HepG2 (cell line): ENCODE data around the gene FAM222B. TPM values are rescaled to one million over a fixed set of nuclear protein-coding genes. Genes with fewer than 3 reads are reported as not detected.
A peak's percentile ranks its signal among the peaks of the same experiment; 100 is the strongest.

Experiments
- CCDC6 ChIP-seq: sonication (generic); formaldehyde crosslinking; IDR thresholded peaks from 2 replicates; pipeline ENCODE4 v1.8.1; 2022; ENCODE audit warnings: mild to moderate bottlenecking, missing genetic modification reagents, moderate library complexity
- CHD4 ChIP-seq: fragments of 200-600 bp; sonication (generic); IDR thresholded peaks from 2 replicates; pipeline ENCODE4 v1.7.0; 2017; ENCODE audit warnings: mild to moderate bottlenecking, low read length, borderline replicate concordance
- EZH2 ChIP-seq: conservative IDR thresholded peaks from 2 replicates; pipeline ENCODE4 v1.6.1; 2012; ENCODE audit warnings: mild to moderate bottlenecking, low read depth, low read length, moderate library complexity
- FOXK2 ChIP-seq: fragments of 450-650 bp; IDR thresholded peaks from 2 replicates; pipeline ENCODE4 v1.6.1; 2016
- MYNN ChIP-seq: sonication (generic); formaldehyde crosslinking; IDR thresholded peaks from 2 replicates; pipeline ENCODE4 v1.4.0; 2020; ENCODE audit warnings: mild to moderate bottlenecking, low read depth, missing genetic modification reagents
- NFE2 ChIP-seq: sonication (generic); formaldehyde crosslinking; IDR thresholded peaks from 2 replicates; pipeline ENCODE4 v1.4.0; 2020; ENCODE audit warnings: missing genetic modification reagents
- PRPF4 ChIP-seq: fragments of 200-400 bp; formaldehyde crosslinking; IDR thresholded peaks from 2 replicates; pipeline ENCODE4 v1.6.1; 2016; ENCODE audit warnings: low read length, low read depth; ENCODE audit not compliant: poor library complexity, severe bottlenecking
- SRSF4 ChIP-seq: fragments of 200-400 bp; formaldehyde crosslinking; IDR thresholded peaks from one replicate; pipeline ENCODE4 v1.6.1; 2018; ENCODE audit warnings: mild to moderate bottlenecking, low read depth, low read length, moderate library complexity; ENCODE audit not compliant: poor library complexity, severe bottlenecking
- TGIF2 ChIP-seq: IDR thresholded peaks from 2 replicates; pipeline ENCODE4 v1.6.1; 2016; ENCODE audit warnings: control low read depth, missing compliant biosample characterization
- TOE1 ChIP-seq: sonication (generic); formaldehyde crosslinking; IDR thresholded peaks from 2 replicates; pipeline ENCODE4 v1.4.0; 2020; ENCODE audit warnings: mild to moderate bottlenecking, missing genetic modification reagents
- ZFP1 ChIP-seq: IDR thresholded peaks from 2 replicates; pipeline ENCODE4 v1.6.1; 2016
- ZMAT3 ChIP-seq: sonication (generic); formaldehyde crosslinking; conservative IDR thresholded peaks from 2 replicates; pipeline ENCODE4 v1.7.0; 2021; ENCODE audit warnings: missing genetic modification reagents
- ZNF251 ChIP-seq: sonication (generic); formaldehyde crosslinking; IDR thresholded peaks from 2 replicates; pipeline ENCODE4 v1.9.0; 2021; ENCODE audit warnings: mild to moderate bottlenecking, missing genetic modification reagents
- ZNF263 ChIP-seq: sonication (generic); formaldehyde crosslinking; IDR thresholded peaks from 2 replicates; pipeline ENCODE4 v1.4.0; 2020; ENCODE audit warnings: missing genetic modification reagents
- ZNF484 ChIP-seq: sonication (generic); formaldehyde crosslinking; IDR thresholded peaks from 2 replicates; pipeline ENCODE4 v1.5.1; 2020; ENCODE audit warnings: mild to moderate bottlenecking, low read depth, missing genetic modification reagents, borderline replicate concordance
- ZNF546 ChIP-seq: sonication (generic); formaldehyde crosslinking; conservative IDR thresholded peaks from 2 replicates; pipeline ENCODE4 v1.8.1; 2023; ENCODE audit warnings: mild to moderate bottlenecking, missing genetic modification reagents
- ZNF598 ChIP-seq: sonication (generic); formaldehyde crosslinking; IDR thresholded peaks from 2 replicates; pipeline ENCODE4 v1.5.1; 2020; ENCODE audit warnings: mild to moderate bottlenecking, missing genetic modification reagents, borderline replicate concordance
- ZNF672 ChIP-seq: sonication (generic); formaldehyde crosslinking; IDR thresholded peaks from 2 replicates; pipeline ENCODE4 v1.8.1; 2022; ENCODE audit warnings: missing genetic modification reagents
- ZNF768 ChIP-seq: sonication (generic); formaldehyde crosslinking; IDR thresholded peaks from 2 replicates; pipeline ENCODE4 v1.4.0; 2020; ENCODE audit warnings: missing genetic modification reagents
- ZNF781 ChIP-seq: sonication (generic); formaldehyde crosslinking; IDR thresholded peaks from 2 replicates; pipeline ENCODE4 v1.5.1; 2020; ENCODE audit warnings: borderline replicate concordance, mild to moderate bottlenecking, missing genetic modification reagents; ENCODE audit errors: not compliant biosample characterization
- ZNF83 ChIP-seq: sonication (generic); formaldehyde crosslinking; IDR thresholded peaks from 2 replicates; pipeline ENCODE4 v1.4.0; 2020; ENCODE audit warnings: missing genetic modification reagents, mild to moderate bottlenecking, borderline replicate concordance
- polyA plus RNA-seq, 8 experiments: library from polyadenylated mRNA; depleted of rRNA in 3 of 8; stranded (reverse) in 7 of 8; unstranded in 1 of 8; fragments of >200 nt; fragmentation: Illumina TruSeq in 4 of 8; extraction: Trizol in 4 of 8; gene quantifications; 2 replicates each; pipeline versions ENCODE4 v1.2.1 to v1.2.3, GENCODE V29; 2011 to 2016; ENCODE audit warnings: low read depth in 4 of 8, missing spikeins in 1 of 8, mixed read lengths in 1 of 8; ENCODE audit not compliant: insufficient read depth in 1 of 8
- total RNA-seq, 5 experiments: library from RNA; depleted of rRNA; stranded (reverse); fragments of >200 nt; fragmentation: Illumina TruSeq; extraction: Trizol; gene quantifications; 2 replicates each; pipeline ENCODE4 v1.2.3, GENCODE V29; 2016; ENCODE audit warnings: low read depth in 1 of 5
- TF ChIP-seq, protein P1 (sequence below): sonication (generic); formaldehyde crosslinking; IDR thresholded peaks from 2 replicates; pipeline ENCODE4 v1.5.1; 2020; ENCODE audit warnings: mild to moderate bottlenecking, missing genetic modification reagents, moderate library complexity
- TF ChIP-seq, protein P2 (sequence below): sonication (generic); formaldehyde crosslinking; IDR thresholded peaks from 2 replicates; pipeline ENCODE4 v1.4.0; 2020; ENCODE audit warnings: mild to moderate bottlenecking, missing genetic modification reagents
- TF ChIP-seq, protein P3 (sequence below): sonication (generic); formaldehyde crosslinking; IDR thresholded peaks from 2 replicates; pipeline ENCODE4 v1.4.0; 2020; ENCODE audit warnings: mild to moderate bottlenecking, missing genetic modification reagents

The FAM222B gene
- total and polyA plus RNA-seq, 2 of the 13 experiments (the other 11 are each of a cell fraction or from before 2014, with no cell fraction given): 3.5 to 7.3 TPM

DNA sequence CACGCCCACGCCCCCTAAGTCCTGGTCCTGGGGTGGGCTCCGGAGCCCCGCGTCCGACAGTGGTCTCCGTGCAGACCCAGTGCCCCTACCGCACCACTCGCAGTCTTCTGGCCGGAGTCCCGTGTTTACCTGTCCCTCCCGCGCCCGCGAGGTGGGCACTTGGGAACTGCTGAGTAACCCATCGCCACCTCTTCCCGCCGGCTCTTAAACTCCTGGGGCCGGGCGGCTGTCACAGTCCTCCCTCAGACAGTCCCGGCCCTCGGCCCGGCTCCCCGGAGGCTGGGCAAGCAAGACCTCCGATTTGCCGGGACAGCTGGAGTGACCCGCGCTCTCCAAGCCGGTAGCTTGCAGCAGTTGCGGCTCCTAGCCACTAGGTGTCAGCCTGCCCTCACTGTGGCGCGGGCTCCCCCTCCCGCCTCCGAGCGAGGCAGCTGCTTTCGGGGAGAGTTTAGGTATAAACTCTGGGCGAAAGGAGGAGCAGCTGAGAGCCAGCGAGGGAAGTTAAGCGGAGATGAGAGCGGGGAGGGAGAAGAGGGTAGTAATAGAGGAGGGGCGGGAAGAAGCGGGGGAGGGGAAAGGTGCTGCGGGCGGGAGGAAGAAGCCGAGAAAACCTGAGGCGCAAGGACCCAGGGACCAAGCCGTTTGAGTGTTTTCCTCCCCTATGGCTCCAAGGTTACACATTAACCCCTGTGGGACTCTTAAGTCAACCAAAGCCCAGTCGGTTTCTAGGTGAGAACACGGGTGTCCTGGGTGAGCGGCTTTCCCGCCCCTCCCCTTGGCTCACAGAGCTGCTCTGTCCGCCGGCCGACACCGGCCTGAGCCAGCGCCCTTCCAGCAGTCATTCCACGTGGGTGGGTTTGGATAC, 115.7 kb downstream of the FAM222B start (continued):
- TF ChIP-seq, protein P1, sequence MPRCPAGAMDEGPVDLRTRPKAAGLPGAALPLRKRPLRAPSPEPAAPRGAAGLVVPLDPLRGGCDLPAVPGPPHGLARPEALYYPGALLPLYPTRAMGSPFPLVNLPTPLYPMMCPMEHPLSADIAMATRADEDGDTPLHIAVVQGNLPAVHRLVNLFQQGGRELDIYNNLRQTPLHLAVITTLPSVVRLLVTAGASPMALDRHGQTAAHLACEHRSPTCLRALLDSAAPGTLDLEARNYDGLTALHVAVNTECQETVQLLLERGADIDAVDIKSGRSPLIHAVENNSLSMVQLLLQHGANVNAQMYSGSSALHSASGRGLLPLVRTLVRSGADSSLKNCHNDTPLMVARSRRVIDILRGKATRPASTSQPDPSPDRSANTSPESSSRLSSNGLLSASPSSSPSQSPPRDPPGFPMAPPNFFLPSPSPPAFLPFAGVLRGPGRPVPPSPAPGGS (CRISPR knock-in tag): 0 out of 2 replicates have a peak, but pooled peaks have one; percentile 48
- peak; percentile 68; the same call in 1 of the 2 replicates for TF ChIP-seq ZFP1
- TF ChIP-seq EZH2: no peak
- TF ChIP-seq TGIF2: peak; percentile 79
- no peak for TF ChIP-seq ZNF768 (CRISPR knock-in tag)
- TF ChIP-seq ZNF598: no peak
- TF ChIP-seq, protein P2, sequence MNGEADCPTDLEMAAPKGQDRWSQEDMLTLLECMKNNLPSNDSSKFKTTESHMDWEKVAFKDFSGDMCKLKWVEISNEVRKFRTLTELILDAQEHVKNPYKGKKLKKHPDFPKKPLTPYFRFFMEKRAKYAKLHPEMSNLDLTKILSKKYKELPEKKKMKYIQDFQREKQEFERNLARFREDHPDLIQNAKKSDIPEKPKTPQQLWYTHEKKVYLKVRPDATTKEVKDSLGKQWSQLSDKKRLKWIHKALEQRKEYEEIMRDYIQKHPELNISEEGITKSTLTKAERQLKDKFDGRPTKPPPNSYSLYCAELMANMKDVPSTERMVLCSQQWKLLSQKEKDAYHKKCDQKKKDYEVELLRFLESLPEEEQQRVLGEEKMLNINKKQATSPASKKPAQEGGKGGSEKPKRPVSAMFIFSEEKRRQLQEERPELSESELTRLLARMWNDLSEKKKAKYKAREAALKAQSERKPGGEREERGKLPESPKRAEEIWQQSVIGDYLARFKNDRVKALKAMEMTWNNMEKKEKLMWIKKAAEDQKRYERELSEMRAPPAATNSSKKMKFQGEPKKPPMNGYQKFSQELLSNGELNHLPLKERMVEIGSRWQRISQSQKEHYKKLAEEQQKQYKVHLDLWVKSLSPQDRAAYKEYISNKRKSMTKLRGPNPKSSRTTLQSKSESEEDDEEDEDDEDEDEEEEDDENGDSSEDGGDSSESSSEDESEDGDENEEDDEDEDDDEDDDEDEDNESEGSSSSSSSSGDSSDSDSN: peak; percentile 81
- peak; percentile 27; the same call in 1 of the 2 replicates for TF ChIP-seq ZNF263
- no peak for TF ChIP-seq NFE2 (CRISPR knock-in tag)
- no peak for TF ChIP-seq CHD4
- no peak for TF ChIP-seq TOE1 (CRISPR knock-in tag)
- TF ChIP-seq MYNN (CRISPR knock-in tag): peak; percentile 98
- no peak for TF ChIP-seq ZNF83
- no peak for TF ChIP-seq ZNF484 (CRISPR knock-in tag)
- TF ChIP-seq ZNF546 (CRISPR knock-in tag): no peak; the same call in 1 of the 2 replicates
- TF ChIP-seq ZNF781: no peak
- TF ChIP-seq FOXK2: no peak
- TF ChIP-seq PRPF4: no peak
- TF ChIP-seq ZNF251 (CRISPR knock-in tag): peak; percentile 71; the same call in 1 of the 2 replicates
- peak; percentile 75; the same call in 1 of the 2 replicates for TF ChIP-seq CCDC6 (CRISPR knock-in tag)
- TF ChIP-seq, protein P3, sequence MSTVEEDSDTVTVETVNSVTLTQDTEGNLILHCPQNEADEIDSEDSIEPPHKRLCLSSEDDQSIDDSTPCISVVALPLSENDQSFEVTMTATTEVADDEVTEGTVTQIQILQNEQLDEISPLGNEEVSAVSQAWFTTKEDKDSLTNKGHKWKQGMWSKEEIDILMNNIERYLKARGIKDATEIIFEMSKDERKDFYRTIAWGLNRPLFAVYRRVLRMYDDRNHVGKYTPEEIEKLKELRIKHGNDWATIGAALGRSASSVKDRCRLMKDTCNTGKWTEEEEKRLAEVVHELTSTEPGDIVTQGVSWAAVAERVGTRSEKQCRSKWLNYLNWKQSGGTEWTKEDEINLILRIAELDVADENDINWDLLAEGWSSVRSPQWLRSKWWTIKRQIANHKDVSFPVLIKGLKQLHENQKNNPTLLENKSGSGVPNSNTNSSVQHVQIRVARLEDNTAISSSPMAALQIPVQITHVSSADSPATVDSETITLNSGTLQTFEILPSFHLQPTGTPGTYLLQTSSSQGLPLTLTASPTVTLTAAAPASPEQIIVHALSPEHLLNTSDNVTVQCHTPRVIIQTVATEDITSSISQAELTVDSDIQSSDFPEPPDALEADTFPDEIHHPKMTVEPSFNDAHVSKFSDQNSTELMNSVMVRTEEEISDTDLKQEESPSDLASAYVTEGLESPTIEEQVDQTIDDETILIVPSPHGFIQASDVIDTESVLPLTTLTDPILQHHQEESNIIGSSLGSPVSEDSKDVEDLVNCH (CRISPR knock-in tag): no peak
- no peak for TF ChIP-seq SRSF4
- TF ChIP-seq ZNF672 (CRISPR knock-in tag): no peak
- TF ChIP-seq ZMAT3 (CRISPR knock-in tag): no peak; the same call in 1 of the 2 replicates
